Measurements from ENCODE around the gene LRCOL1. TPM values are rescaled to one million over a fixed set of nuclear protein-coding genes. Genes with fewer than 3 reads are reported as not detected.

Gene LRCOL1
- total and polyA plus RNA-seq, 2 of the 8 experiments (the other 6 are each of a cell fraction or from before 2014, with no cell fraction given), result not detected

- Histone ChIP-seq H2BK5ac (ENCODE audit: low read depth, low read length) (no peak overlapping the region), H3K23ac (ENCODE audit: insufficient read length) (no peak overlapping the region), H2BK12ac (ENCODE audit: low read depth, low read length) (no peak overlapping the region), H3K23me2 (ENCODE audit: low read depth, low read length) (peaks cover 4% of the 10 kb centered on the region; the same call in 1 of the 2 replicates), H3K18ac (ENCODE audit: extremely low read depth, low read length) (no peak overlapping the region), H3K4me3 (ENCODE audit: extremely low read depth in 1 of 4, insufficient read depth in 2 of 4, low read depth in 3 of 4, low read length in 4 of 4) (no peak overlapping the region), H3K4me1 (replicated peaks in 1 of 4; ENCODE audit: control insufficient read depth in 3 of 4, insufficient read depth in 4 of 4, low read length in 3 of 4) (no peaks in the 10 kb centered on the region), H3K14ac (ENCODE audit: insufficient read length) (no peak overlapping the region), H3K9ac (replicated peaks in 1 of 4; ENCODE audit: extremely low read depth in 1 of 4, low read depth in 3 of 4, low read length in 3 of 4) (no peak overlapping the region), H3K27ac (ENCODE audit: low read depth, low read length) (no peak overlapping the region), H3K36me3 (ENCODE audit: control insufficient read depth in 2 of 4, insufficient read depth in 4 of 4, low read length in 3 of 4) (no peaks in the 10 kb centered on the region), H4K20me1 (replicated peaks in 1 of 2; ENCODE audit: control insufficient read depth in 1 of 2, insufficient read depth in 2 of 2, low read length in 2 of 2) (peaks cover 0 to 6% of the 10 kb centered on the region in 2 experiments), H4K91ac (replicated peaks; ENCODE audit: insufficient read length, low read length) (no peak overlapping the region), H3K79me1 (ENCODE audit: low read depth, low read length) (no peaks in the 10 kb centered on the region), H4K8ac (ENCODE audit: extremely low read depth, insufficient read depth, low read length) (no peak overlapping the region), H3K56ac (replicated peaks; ENCODE audit: insufficient read length, low read depth, low read length) (no peak overlapping the region), H3K27me3 (replicated peaks in 1 of 4; ENCODE audit: control insufficient read depth in 3 of 4, extremely low read depth in 1 of 4, insufficient read depth in 3 of 4, low read length in 3 of 4) (peaks cover 25 to 60% (median 58%) of the 10 kb centered on the region in 4 experiments), H2AFZ (ENCODE audit: low read length) (no peak overlapping the region), H2BK15ac (ENCODE audit: low read length) (no peak overlapping the region), H3K4ac (replicated peaks; ENCODE audit: insufficient read length, low read depth, low read length) (no peak overlapping the region), H2BK120ac (replicated peaks; ENCODE audit: low read depth, low read length) (no peak overlapping the region), H2AK5ac (ENCODE audit: low read depth, low read length) (no peak overlapping the region), H3K9me3 (ENCODE audit: insufficient read depth in 2 of 2, low read depth in 1 of 2, low read length in 1 of 2) (peaks cover 0 to 7% of the 10 kb centered on the region in 2 experiments; a peak in 1 of 4 replicates), H3K4me2 (ENCODE audit: insufficient read depth in 1 of 2, low read depth in 2 of 2, low read length in 2 of 2) (no peak overlapping the region), H2BK20ac (ENCODE audit: low read length) (no peak overlapping the region), H3K79me2 (ENCODE audit: control insufficient read depth in 1 of 2, insufficient read depth in 2 of 2, low read length in 2 of 2) (no peaks in the 10 kb centered on the region), H4K5ac (ENCODE audit: insufficient read length, low read depth, low read length) (no peak overlapping the region)
- CTCF ChIA-PET (ENCODE audit: partially characterized antibody), result interaction anchor here (0.6 to 2.1 kb wide), 5 partner anchors 9 to 179 kb away, joined by 3 to 8 read pairs (median 3); no protein-coding TSS in a partner anchor
- WGBS, 2 experiments (ENCODE audit: extremely low coverage in 1 of 2, insufficient coverage in 1 of 2, insufficient read length in 1 of 2, insufficient replicate concordance in 2 of 2, low coverage in 1 of 2, low lambda C conversion rate in 2 of 2, missing lambda C conversion rate in 1 of 2), result 38% methylated on average over 11 of the region's 11 CpGs; no CpG with 5 or more reads in 1 of the 2 experiments
- POLR2A ChIA-PET (ENCODE audit: partially characterized antibody), result interaction anchor here (1.1 to 3.3 kb wide), 3 partner anchors 11 to 33 kb away, joined by 3 to 20 read pairs (median 6); no protein-coding TSS in a partner anchor
- DNase-seq (ENCODE audit: low read depth in 1 of 2, low spot score in 2 of 2), result peak in 1 of 2 experiments; percentile 77
- TF ChIP-seq TAF1 (IDR thresholded peaks at IDR 0.05; ENCODE audit: low read depth, low read length), result peak; percentile 48; the same call in 1 of the 2 replicates
- TF ChIP-seq EP300 (IDR thresholded peaks at IDR 0.05; ENCODE audit: borderline replicate concordance in 1 of 2, low read depth in 2 of 2, low read length in 2 of 2), result no peak
- FAIRE-seq, result peak; percentile 79
Measured at GRCh38 chr12:132593938-132594358, 16.4 kb downstream of the LRCOL1 start.

Measured in H1 (cell line).